H1 (cell line): Measurements from ENCODE around the gene RCAN2. TPM values are rescaled to one million over a fixed set of nuclear protein-coding genes. Genes with fewer than 3 reads are reported as not detected.

Experiments used
- ASH2L ChIP-seq: fragments of 200-600, 300-600 bp; sonication (generic); IDR thresholded peaks from one replicate; pipeline ENCODE4 v1.7.1; 2017; ENCODE audit warnings: low read length
- CHD7 ChIP-seq: fragments of 300-600 bp; sonication (generic); IDR thresholded peaks from 2 replicates; pipeline ENCODE4 v1.7.1; 2012; ENCODE audit warnings: low read length, moderate library complexity, mild to moderate bottlenecking, inconsistent platforms; ENCODE audit not compliant: insufficient replicate concordance
- CREB1 ChIP-seq: IDR thresholded peaks from 2 replicates; pipeline ENCODE4 v1.6.1; 2012; ENCODE audit warnings: inconsistent platforms
- CTBP2 ChIP-seq: IDR thresholded peaks from 2 replicates; pipeline ENCODE4 v1.7.0; 2011; ENCODE audit warnings: borderline replicate concordance, mild to moderate bottlenecking, moderate library complexity, mixed read lengths, low read length; ENCODE audit not compliant: insufficient read depth, insufficient read length
- EP300 ChIP-seq, 2 experiments: IDR thresholded peaks; 1 replicate in 1 of 2; 2 replicates in 1 of 2; pipeline ENCODE4 v1.6.1; 2011 to 2012; ENCODE audit warnings: low read depth in 2 of 2, low read length in 2 of 2, mild to moderate bottlenecking in 2 of 2, borderline replicate concordance in 1 of 2, inconsistent platforms in 1 of 2, moderate library complexity in 1 of 2
- RNF2 ChIP-seq: fragments of 200-900, 300-1000 bp; sonication (generic); IDR thresholded peaks from 2 replicates; pipeline ENCODE4 v1.7.1; 2016; ENCODE audit warnings: borderline replicate concordance, low read depth, mild to moderate bottlenecking, antibody characterized with exemption, low read length; ENCODE audit not compliant: poor library complexity, severe bottlenecking; ENCODE audit errors: missing control alignments
- USF2 ChIP-seq: IDR thresholded peaks from 2 replicates; pipeline ENCODE4 v1.6.1; 2011; ENCODE audit warnings: low read length, improper control_type of control experiment
- polyA plus RNA-seq, 7 experiments: library from polyadenylated mRNA; depleted of rRNA in 3 of 7; stranded (reverse) in 5 of 7; unstranded in 2 of 7; fragments of >200 nt in 5 of 7; fragments of 200-250 nt in 2 of 7; gene quantifications; 1 replicate in 5 of 7; 2 replicates in 1 of 7; 4 replicates in 1 of 7; pipeline versions ENCODE4 v1.2.1 to v1.2.3, GENCODE V29; 2011 to 2013; ENCODE audit warnings: missing spikeins in 2 of 7, mixed read lengths in 2 of 7
- total RNA-seq: library from RNA; stranded (reverse); fragmentation: NEBNext Ultra II Directional; extraction: Animal tissue kit (Norgen Biotek cat#: 25700); gene quantifications from 2 replicates; pipeline ENCODE4 v1.2.1, GENCODE V29; 2021
- TF ChIP-seq, protein P1 (sequence below): IDR thresholded peaks from 2 replicates; pipeline ENCODE4 v1.6.1; 2012; ENCODE audit warnings: inconsistent platforms

Gene RCAN2
- total and polyA plus RNA-seq, 2 of the 8 experiments (the other 6 are each of a cell fraction or from before 2014, with no cell fraction given): 5.0 to 8.5 TPM

DNA sequence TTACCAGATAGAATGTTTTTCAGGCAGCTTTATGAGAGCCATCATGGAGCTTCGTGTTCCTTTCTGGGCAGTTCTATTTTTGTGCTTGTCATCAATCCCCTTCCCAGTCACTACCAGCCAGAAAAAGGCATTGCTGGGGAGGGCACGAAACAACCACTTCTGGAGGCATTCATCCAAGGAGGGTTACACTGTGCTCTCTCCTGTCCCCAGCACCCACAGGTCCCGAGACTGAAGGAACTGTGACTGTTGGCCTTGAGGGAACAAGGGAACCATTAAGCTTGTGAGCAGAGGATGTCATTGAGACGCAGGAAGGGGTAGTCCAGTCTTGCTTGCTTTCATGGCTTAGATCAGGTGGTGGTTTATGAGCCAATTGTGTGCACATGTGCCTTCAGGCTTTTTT, 300.4 kb downstream of the RCAN2 start (continued):
- TF ChIP-seq CHD7 (no peak), USF2 (no peak), CREB1 (no peak), EP300 (IDR thresholded peaks at IDR 0.05; ENCODE audit: borderline replicate concordance in 1 of 2, low read depth in 2 of 2, low read length in 2 of 2) (no peak), CTBP2 (no peak), ASH2L (no peak), RNF2 (no peak)
- TF ChIP-seq, protein P1, sequence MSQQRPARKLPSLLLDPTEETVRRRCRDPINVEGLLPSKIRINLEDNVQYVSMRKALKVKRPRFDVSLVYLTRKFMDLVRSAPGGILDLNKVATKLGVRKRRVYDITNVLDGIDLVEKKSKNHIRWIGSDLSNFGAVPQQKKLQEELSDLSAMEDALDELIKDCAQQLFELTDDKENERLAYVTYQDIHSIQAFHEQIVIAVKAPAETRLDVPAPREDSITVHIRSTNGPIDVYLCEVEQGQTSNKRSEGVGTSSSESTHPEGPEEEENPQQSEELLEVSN: no peak
